Islet precursor cell (in vitro differentiated cells): ENCODE measurements around the gene ZNF90.
"Not testable (repeated sequence)": the region's sequence is repeated elsewhere in the genome, so short reads cannot be mapped to it uniquely, and the experiment has no call there.

Experiments
- DNase-seq: peaks from one replicate; pipeline ENCODE4 v3.0.0-alpha.2; 2018

The ZNF90 gene

DNA sequence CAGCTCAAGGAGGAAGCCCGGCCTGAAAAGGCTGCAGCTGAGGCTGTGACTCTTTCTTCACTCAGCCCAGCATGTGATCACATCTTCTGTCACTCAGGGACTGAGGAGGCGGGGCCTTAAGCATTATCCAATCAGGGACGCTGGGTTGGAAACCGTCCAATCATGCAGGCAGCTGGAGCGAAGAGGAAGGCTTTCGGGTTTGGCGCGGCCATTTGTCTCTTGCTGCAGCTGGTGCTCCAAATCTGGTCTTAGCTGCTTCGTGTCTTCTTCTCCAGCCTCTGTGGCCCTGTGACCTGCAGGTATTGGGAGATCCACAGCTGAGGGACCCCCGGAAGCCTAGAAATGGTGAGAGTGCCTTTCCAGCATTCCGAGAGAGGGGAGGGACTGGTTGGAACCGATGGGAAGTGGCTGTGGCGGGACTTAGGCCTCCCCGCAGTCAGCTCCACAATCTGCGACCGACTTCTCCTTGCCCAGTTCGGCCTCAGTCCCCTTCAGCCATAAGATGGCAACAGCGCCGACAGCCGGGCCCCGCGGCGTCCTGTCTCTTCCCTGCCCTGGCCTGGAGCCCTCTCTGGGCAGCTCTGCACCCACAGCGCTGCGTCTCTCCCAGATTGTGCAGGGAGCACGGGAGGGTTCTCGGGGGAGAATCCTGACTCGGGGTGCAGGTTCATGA is at the start of gene ZNF90:
ZNF90 (plus strand) TSS at position 210 of the 673 bp plus-strand sequence; CDS start at position 343, 133 bp downstream.
- peak; percentile 98 for DNase-seq

DNA sequence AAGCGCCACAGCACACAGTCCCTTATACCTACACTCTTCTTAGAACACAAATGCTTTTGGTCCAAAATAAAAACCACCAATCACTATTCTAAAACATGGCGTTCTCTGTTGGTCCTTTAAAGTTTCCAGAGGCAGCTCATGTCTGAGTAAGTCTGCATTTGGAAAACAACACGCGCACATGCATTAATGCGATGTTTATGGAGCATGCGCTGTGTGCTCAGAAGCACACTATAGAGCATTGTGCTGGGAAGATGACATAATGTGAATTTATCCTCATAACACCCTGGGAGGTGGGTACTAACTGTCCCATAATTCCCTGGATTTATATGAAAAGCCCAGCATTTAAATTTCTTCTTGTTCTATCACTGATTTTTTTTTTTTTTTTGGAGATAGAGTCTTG is 49.2 kb upstream of the ZNF90 start:
- no peak for DNase-seq

DNA sequence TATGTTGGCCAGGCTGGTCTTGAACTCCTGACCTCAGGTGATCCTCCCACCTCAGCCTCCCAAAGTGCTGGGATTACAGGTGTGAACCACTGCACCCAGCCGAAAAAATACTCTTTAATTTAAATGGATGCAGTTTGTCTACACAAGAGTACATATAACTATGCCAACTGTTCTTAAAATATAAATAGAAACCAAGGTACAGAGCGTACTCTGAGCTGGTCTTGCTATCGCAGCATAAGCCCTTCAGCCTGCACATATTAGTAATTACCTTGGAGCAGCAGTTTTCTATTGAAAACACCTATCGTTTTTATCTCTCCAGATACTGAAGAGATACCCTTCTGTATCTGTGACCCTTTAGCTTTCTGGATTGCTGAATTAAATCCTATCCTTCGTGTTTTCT is 41.9 kb upstream of the ZNF90 start:
- no peak for DNase-seq

DNA sequence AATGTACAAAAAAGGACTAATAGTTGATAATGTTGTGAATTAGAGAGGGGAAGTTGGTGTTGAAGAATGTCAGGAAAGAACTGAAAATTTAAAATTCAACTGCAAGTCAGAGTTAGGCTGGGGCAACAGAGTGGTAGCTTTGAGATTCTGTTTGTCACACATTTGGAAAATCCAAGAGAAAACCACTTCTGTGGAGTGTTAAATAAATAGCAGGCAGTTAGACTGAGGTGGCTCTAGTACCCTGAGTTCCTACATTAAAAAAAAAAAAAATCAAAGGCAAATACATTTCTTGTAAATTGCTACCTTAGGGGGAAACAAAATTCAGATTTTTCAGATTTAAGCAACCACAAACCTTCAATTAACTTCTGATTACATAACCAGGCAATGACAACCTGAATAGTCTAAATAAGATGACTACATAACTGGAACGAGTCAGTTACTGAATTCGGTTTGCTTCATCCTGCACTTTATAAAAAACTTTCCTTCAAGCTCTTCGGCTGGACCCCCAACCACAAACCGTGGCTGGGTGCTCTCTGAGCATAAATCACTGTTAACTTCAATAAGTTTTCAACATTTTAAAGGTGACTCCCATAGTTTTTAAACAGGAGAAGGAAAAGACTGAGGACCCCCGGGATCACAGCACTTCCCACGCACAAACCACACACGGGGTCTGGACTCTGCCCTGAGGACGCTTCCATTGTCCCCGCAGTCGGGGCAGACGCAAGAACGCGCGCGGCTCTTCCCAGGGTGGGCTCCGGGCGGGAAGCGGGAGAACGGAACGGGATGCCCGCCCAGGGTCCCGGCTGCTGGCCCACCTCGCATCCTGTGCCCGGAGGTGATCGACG is 39.2 kb upstream of the ZNF90 start:
- no peak for DNase-seq

DNA sequence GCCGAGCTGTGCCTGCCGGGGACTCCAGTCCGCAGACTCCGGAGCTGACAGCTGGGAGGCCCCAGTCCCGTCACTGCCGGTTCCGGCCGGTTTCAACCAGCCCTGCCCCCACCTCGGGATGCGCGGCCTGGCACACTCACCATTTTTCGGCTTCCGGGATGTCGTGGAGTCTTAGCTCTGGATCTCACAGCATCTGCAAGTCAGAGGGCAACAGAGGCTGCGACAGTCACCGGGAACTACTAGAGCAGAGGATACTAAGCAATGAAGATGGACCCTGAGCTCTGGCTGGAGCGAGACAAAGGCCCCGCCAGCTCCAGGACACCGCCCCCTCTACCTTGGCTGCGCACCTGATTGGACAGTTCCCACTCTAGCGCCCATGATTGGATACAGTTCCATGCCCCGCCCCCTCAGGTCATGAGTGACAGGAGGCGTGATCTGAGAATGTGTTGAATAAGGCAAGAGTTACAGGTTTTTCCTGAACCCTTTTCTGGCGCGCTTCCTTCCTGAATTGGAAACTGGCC is 38.5 kb upstream of the ZNF90 start, which contains the start of gene ZNF682:
ZNF682 (minus strand) TSS at position 303 of the 521 bp plus-strand sequence; CDS start at position 143, 160 bp downstream.
- peak; percentile 98 for DNase-seq

DNA sequence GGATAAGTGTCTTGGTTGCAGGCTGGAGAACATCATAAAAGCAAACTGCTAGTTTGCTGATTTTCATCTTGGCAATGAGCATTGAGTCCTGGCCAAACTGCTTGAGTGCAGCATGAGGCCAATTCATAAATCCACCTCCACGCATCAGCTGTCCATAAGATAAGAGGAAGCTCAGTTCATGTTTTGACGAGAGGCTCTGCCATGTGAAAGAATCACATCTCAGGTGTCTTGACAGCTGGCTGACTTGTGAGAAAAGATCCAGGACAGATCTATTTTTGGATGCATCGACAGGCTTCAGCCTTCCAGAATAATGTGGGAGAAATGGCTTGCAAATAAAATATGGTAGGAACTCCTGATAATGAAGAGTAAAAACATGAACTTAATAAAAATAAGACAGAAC is 33.1 kb upstream of the ZNF90 start:
- DNase-seq: no peak

DNA sequence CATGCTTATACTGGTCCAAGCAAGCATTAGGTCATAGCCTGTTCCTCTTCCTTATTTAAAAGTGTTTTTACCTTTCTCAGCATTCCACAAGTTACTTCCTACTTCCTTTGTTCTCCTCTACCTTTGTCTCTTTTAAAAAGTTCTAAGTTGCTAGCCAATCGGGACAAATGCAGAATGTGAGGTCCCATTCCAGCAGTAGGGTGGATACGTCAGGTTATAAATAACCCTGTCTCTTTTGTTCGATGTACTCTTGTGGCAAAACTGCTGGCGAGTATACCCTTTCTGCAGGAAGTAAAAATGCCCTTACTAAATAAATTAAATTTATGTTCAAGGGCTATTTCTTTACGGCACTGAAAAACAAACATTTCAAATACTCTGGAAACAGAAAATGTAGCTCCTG is 32.1 kb upstream of the ZNF90 start:
- not testable (repeated sequence) for DNase-seq

DNA sequence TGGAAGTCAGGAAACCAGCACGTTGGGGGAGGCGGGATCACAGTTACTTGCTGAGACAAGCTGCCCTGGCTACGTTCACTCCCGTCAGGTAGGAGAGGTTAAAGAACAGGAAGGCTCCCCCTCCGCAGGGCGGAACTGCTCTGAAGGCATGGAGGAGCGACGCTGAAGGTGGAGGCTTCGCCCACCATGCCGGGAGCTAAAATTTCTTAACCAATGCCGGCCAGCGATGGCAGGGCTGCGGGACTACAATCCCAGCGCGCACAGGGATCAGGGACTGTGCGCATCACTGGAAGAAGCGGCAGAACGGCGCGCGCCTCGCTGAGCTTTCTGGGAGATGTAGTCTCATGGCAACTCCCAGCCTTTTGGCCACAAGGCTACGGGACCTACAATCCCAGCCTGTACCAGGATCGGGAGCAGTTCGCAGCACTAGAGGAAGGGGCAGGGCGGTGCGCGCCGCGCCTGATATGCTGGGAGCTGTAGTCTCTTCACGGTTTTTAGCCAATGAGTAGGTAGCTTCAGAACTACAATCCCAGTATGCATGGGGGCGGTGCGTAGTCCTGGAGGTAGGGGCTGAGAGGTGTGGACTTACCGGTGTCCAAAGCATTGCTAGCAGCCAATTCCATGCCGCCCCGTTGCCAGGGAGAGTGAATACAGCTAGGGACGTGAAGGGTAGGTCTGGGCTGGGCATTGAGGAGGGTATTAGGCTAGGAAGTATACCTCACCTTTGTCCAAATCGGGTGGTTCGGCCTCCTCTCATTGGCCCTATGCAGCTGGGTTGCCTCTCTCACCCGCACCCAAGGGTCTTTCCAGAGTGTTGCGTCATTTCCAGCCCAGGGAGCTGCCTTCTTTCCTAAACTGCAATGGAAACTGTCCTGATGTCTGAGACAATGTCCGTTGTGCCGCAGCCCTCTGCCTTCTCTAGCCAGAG is 25.7 kb upstream of the ZNF90 start:
- DNase-seq: peak; percentile 100

DNA sequence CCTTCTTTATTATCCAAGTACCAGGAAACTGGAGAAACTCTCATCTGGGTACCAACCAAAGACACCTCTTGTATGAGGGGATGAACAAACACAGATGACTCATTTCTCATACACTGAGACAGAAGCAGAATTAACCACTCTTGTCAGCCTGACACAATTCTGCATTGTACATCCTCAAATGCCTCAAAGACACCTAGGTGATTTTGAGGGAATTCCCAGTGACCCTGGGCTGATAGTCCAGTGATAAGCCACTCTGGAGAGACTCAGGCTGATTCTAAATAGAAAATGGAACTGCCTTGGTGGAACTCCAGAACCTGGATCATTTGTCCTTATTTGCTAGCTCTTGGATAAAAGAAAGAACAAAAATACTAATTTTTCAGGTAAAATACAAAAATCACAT is 19.1 kb upstream of the ZNF90 start:
- not testable (repeated sequence) for DNase-seq

DNA sequence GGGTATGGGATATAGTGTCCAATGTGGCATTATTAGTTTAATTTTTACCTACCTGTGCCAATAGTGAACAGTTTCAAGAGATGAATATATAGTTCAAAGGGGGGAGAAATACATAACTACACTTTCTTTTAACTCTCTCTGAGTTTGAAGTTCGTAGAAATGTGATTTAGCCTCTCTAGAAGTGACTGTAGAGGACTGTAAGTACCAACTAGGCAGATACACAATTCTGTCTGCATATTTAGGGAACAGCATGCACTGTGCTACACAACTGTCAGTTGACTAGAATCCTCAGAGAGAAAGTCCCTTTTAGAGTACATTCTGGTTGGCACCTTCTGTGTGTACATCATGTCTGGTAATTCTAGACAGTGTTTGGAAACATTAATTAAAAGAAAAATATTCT is 17.5 kb upstream of the ZNF90 start:
- no peak for DNase-seq

DNA sequence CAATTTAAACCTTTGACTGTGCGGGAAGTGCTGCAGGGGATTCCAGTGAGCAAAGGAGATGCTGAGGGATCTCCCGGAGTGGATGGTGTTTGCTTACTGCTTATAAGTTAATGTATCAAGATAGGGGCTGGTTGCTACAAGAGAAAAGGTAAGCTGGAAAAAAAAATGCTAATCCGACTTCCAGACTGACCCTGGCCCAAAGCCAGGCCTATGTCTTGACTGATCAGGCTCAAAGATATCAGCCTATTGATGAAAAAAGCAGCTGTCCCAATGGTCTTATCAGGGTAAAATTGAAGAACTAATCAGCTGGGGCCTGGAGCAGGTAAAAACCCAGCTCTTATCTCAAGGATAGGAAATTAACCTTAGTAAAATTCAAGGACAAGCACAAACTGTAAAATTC is 10.9 kb upstream of the ZNF90 start:
- no peak for DNase-seq

DNA sequence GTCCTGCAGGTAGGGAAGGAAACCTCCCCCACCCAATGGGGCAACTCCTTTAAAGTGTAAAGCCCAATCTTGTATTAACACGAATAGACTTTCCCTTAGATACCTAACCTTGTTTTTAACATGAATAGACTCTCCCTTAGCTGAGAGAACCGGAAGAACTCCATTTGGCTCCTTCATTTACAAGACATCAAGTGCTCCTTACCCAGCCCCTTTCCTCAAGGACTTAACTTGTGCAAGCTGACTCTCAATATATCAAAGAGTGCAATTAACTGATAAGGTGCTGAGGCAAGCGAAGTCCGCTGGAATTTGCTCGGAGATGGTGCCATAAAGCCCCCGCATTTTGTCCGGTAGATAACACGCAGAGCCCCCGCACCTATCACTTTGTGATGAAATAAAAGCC is 9.9 kb upstream of the ZNF90 start:
- no peak for DNase-seq

DNA sequence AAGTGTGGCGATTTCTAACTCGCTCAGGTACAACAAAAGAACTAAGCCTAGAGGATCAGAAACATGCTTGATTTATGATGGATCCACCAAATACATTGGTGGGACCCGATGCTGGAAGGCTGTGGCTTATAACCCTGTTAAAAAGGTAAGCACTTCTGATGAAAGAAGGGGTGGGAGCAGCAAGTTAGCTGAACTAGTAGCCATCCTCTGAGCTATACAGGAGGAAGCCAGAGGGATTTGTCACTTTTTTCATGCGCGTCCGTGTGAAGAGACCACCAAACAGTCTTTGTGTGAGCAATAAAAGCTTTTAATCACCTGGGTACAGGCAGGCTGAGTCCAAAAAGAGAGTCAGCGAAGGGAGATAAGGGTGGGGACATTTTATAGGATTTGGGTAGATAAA is 9.2 kb upstream of the ZNF90 start:
- DNase-seq: not testable (repeated sequence)

DNA sequence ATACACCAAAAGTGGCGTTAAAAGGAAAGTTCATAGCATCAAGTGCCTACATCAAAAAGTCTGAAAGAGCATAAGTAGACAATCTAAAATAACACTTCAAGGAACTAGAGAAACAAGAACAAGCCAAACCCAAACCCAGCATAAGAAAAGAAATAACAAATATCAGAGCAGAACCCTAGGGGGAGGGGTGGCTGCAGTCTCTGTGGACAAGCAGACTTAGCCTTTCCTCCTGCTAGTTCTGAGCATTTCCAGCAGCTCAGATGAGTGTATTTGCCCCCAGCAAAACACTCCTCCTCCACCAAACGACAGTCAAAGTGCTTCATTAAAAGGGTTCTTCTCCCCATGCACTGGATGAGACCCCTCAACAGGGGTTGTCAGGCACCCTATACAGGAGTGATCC is 7.1 kb upstream of the ZNF90 start:
- DNase-seq: no peak

DNA sequence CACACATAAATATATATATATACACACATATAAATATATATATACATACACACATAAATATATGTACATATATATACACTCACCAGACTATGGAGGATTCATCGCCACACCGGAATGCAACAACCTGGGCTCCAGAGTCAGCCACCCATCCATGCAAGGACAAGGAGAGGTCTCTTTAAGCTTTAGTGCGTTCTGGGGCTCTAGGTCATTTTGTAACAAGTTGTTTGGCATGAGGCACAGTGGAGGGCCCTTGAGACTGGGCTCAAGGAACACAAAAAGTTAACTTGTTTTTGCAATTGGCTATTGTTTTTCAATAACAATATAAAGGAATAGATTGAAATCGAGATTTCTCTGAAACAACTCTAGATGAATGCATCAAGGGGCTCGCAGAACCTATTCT is 4.9 kb upstream of the ZNF90 start:
- DNase-seq: no peak

DNA sequence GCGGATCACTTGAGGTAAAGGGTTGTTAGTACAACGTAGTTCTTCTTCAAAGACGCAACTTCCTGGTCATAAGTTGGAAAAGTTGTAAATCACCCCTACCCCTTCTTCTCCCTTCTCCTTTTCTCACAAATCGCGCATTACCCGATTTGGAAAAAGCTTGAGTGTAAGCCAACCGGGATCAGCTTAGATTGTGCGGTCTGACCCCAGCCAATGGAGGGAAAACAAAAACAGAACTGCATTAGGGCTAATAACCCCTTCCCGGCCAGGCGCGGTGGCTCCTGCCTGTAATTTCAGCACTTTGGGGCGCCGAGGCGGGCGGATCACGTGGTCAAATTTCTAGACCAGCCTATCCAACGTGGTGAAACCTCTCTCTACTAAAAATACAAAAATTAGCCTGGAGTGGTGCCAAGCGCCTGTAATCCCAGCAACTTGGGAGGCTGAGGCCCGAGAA is 806 bp downstream of the ZNF90 start:
- peak; percentile 69 for DNase-seq

DNA sequence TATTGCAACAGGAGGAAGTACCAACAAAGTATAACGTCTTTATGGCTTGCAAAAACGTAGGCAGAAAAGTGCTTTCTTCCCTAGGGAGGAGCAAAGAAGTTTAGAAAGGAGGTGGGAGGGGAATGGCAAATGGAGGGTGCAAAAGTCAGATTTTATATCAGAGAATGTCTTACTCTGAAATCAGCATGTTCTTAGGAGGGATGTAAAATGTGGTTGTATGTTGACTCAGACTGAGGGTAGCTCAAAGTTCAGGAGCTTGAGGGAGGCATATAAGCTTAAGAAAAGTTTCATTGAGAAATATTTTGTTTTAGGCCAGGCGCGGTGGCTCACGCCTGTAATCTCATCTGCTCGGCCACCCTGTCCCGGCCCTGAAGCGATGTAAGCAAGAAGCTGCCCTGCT is 1.7 kb downstream of the ZNF90 start:
- DNase-seq: no peak

DNA sequence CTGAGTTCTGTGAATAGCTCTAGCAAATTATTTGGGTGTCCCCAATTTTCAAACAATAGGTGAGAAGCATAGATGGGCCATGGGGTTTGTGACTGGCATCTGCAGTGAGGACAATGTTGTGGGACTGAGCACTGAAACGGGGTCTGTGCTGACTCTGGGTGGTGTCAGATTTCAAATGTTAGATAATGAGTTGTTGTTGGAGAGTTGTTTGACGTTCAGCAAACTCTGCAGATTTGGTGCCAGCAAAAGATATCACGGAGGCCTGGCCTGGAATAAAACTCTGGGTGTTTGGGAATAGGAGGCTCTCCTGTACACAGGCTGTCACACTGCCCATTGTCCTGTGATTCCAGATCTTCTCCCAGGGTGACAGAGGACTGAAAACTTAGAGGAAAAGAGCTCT is 2.9 kb downstream of the ZNF90 start:
- DNase-seq: no peak

DNA sequence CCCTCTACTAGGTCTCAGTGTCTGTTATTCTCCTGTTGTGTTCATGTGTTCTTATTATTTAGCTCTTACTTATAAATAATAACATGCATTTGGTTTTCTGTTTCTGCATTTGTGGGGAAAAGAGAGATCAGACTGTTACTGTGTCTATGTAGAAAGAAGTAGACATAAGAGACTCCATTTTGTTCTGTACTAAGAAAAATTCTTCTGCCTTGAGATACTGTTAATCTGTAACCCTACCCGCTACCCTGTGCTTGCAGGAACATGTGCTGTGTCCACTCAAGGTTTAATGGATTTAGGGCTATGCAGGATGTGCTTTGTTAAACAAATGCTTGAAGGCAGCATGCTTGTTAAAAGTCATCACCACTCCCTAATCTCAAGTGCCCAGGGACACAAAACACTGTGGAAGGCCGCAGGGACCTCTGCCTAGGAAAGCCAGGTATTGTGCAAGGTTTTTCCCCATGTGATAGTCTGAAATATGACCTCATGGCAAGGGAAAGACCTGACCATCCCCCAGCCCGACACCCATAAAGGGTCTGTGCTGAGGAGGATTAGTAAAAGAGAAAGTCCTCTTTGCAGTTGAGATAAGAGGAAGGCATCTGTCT is 4.5 kb downstream of the ZNF90 start:
- DNase-seq: peak; percentile 86

DNA sequence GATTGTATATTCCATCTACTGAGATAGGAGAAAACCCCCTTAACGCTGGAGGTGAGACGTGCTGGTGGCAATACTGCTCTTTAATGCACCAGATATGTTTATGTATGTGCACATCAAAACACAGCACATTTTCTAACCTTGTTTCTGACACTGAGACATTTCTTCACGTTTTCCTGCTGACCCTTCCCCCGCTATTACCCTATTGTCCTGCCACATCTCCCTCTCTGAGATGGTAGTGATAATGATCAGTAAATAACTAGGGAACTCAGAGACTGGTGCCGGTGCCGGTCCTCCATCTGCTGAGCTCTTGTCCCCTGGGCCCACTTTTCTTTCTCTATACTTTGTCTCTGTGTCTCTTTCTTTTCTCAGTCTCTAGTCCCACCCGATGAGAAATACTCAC is 5.1 kb downstream of the ZNF90 start:
- DNase-seq: peak; percentile 59

DNA sequence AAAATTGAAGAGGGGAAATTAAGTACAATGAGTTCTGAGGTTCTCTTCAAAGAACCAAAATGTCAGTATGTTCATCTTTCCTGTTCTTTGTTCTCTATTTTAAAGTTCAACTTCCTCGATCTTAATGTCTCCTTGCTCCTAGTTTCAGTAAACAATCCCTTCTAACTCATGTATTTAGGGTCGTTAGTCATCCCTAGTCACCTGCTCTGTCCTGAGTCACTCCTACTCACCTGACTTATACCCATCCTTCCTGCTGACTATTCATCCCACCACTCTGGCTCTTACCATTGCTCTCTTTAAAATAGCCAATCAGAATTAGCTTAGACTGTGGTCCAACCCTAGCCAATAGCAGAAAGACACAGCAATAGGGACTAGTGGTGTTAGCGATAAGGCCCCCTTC is 24.3 kb downstream of the ZNF90 start:
- DNase-seq: no peak

DNA sequence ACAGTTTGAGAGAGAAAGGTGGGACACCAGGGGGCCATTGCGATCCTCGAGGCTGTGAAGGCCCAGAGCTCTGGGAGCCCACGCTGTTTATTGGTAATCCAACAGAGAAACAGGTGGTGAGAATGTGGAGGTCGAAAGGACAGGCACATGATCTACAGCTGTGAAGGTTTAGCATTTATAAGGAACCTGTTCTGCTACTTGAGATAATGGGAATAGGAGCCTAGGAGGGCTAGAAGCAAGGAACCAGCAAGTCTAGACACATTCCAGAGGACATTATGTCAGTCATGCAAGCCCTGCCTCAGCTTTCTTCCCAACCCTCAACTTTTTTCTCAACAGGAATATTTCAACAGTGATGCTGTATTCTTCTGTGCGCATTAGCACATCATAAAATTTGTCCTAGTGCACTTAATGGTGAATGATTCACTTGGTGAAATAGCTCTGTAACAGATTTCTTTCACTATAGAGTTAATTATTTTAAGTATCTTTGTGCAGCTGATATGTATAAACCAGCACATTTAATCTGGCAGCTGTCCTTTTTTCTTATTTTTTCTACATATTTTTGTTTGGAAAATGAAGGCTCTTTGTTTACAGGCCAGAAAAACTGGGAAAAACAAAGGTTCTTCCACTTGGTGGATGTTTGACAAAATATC is 25.4 kb downstream of the ZNF90 start:
- DNase-seq: peak; percentile 64
